Measurements from ENCODE around the gene MUC4. TPM values are rescaled to one million over a fixed set of nuclear protein-coding genes. Genes with fewer than 3 reads are reported as not detected.

The MUC4 gene
- total and polyA plus RNA-seq, 7 experiments from 2014 or later: 0.07 to 0.48 TPM; not detected in 5

- CTCF ChIA-PET: interaction anchor here (0.6 to 3.2 kb wide), 5 partner anchors 12 to 579 kb away, joined by 3 to 13 read pairs (median 7); partner anchors contain the start of gene XXYLT1
- Histone ChIP-seq H3K4me3 (ENCODE audit: low read length) (no peak overlapping the region), H3K4me1 (ENCODE audit: control insufficient read depth in 2 of 2, insufficient read depth in 2 of 2, low read length in 2 of 2) (no peaks in the 10 kb centered on the region), H3K27me3 (ENCODE audit: control insufficient read depth in 2 of 2, insufficient read depth in 2 of 2, low read length in 2 of 2) (no peaks in the 10 kb centered on the region), H3K9me3 (ENCODE audit: control insufficient read depth in 2 of 3, low read length in 3 of 3) (no peaks in the 10 kb centered on the region), H3K36me3 (ENCODE audit: control insufficient read depth in 2 of 3, insufficient read depth in 3 of 3, low read length in 3 of 3) (no peaks in the 10 kb centered on the region), H3K27ac (ENCODE audit: low read depth, low read length) (no peak overlapping the region)
- H3K4me1 Mint-ChIP-seq: peaks cover 2 to 28% (median 6%) of the 10 kb centered on the region in 7 donors
- intact Hi-C loops (cut with micrococcal nuclease): loop anchor here (2.0 to 10.0 kb wide), 7 partner anchors 107 to 1167 kb away; partner anchors contain the start of gene XXYLT1 (in 1 of the 2)
- POLR2A ChIA-PET: no interaction called here
- H3K36me3 Mint-ChIP-seq: no peaks in the 10 kb centered on the region
- DNase-seq: peak in 2 of 9 donors; percentile 46 to 68
- no peak overlapping the region for H3K27ac Mint-ChIP-seq
- H3K9me3 Mint-ChIP-seq: no peaks in the 10 kb centered on the region
- peaks cover 0 to 5% (median 0%) of the 10 kb centered on the region in 5 donors for H3K27me3 Mint-ChIP-seq
- peak overlapping the region in 1 of 10 donors; percentile 70 for H3K4me3 Mint-ChIP-seq
- ATAC-seq: no peak
These were observed 37.8 kb upstream of the MUC4 start for GRCh38 chr3:195849322-195850074.

GRCh38 chr3:195847055-195847950 is 35.6 kb upstream of the MUC4 start:
- Mint-ChIP-seq H3K27me3 (peaks cover 0 to 5% (median 0%) of the 10 kb centered on the region in 5 donors), H3K4me1 (peaks cover 2 to 24% (median 6%) of the 10 kb centered on the region in 7 donors), H3K27ac (no peak overlapping the region), H3K36me3 (no peaks in the 10 kb centered on the region), H3K4me3 (no peak overlapping the region), H3K9me3 (no peaks in the 10 kb centered on the region)
- Histone ChIP-seq H3K4me1 (ENCODE audit: control insufficient read depth in 2 of 2, insufficient read depth in 2 of 2, low read length in 2 of 2) (no peaks in the 10 kb centered on the region), H3K27ac (ENCODE audit: low read depth, low read length) (no peak overlapping the region), H3K27me3 (ENCODE audit: control insufficient read depth in 2 of 2, insufficient read depth in 2 of 2, low read length in 2 of 2) (no peaks in the 10 kb centered on the region), H3K4me3 (ENCODE audit: low read length) (no peak overlapping the region), H3K9me3 (ENCODE audit: control insufficient read depth in 2 of 3, low read length in 3 of 3) (no peaks in the 10 kb centered on the region), H3K36me3 (ENCODE audit: control insufficient read depth in 2 of 3, insufficient read depth in 3 of 3, low read length in 3 of 3) (no peaks in the 10 kb centered on the region)
- ChIA-PET POLR2A (no interaction called here), CTCF (interaction anchor here (0.6 kb wide), 2 partner anchors 199 to 572 kb away, joined by 3 read pairs; no protein-coding TSS in a partner anchor)
- intact Hi-C loops (cut with micrococcal nuclease): no loop called here
- DNase-seq (no peak), ATAC-seq (no peak)

GRCh38 chr3:195845483-195845882 is 33.8 kb upstream of the MUC4 start:
- H3K36me3 Mint-ChIP-seq: no peaks in the 10 kb centered on the region
- ATAC-seq (no peak), DNase-seq (no peak)
- Histone ChIP-seq H3K27ac (ENCODE audit: low read depth, low read length) (no peak overlapping the region), H3K4me3 (ENCODE audit: low read length) (no peak overlapping the region), H3K9me3 (ENCODE audit: control insufficient read depth in 2 of 3, low read length in 3 of 3) (no peaks in the 10 kb centered on the region), H3K36me3 (ENCODE audit: control insufficient read depth in 2 of 3, insufficient read depth in 3 of 3, low read length in 3 of 3) (no peaks in the 10 kb centered on the region), H3K27me3 (ENCODE audit: control insufficient read depth in 2 of 2, insufficient read depth in 2 of 2, low read length in 2 of 2) (no peaks in the 10 kb centered on the region), H3K4me1 (ENCODE audit: control insufficient read depth in 2 of 2, insufficient read depth in 2 of 2, low read length in 2 of 2) (no peaks in the 10 kb centered on the region)
- peaks cover 0 to 9% (median 0%) of the 10 kb centered on the region in 7 donors for H3K4me1 Mint-ChIP-seq
- no peak overlapping the region for H3K4me3 Mint-ChIP-seq
- peaks cover 0 to 4% (median 0%) of the 10 kb centered on the region in 5 donors for H3K27me3 Mint-ChIP-seq
- H3K27ac Mint-ChIP-seq: no peak overlapping the region
- POLR2A ChIA-PET: no interaction called here
- CTCF ChIA-PET: no interaction called here
- intact Hi-C loops (cut with micrococcal nuclease): no loop called here
- no peaks in the 10 kb centered on the region for H3K9me3 Mint-ChIP-seq

- ChIA-PET POLR2A (no interaction called here), CTCF (interaction anchor here (1.0 kb wide), 1 partner anchor 16 kb away, joined by 3 read pairs; no protein-coding TSS in a partner anchor)
- ATAC-seq: no peak
These were observed 33.0 kb upstream of the MUC4 start for GRCh38 chr3:195844671-195845218.

GRCh38 chr3:195839260-195840010 is 27.7 kb upstream of the MUC4 start:
- no peaks in the 10 kb centered on the region for H3K4me1 ChIP-seq (ENCODE audit: control insufficient read depth in 2 of 2, insufficient read depth in 2 of 2, low read length in 2 of 2)
- DNase-seq: no peak
- Mint-ChIP-seq H3K4me3 (no peak overlapping the region), H3K27ac (no peak overlapping the region), H3K4me1 (no peaks in the 10 kb centered on the region), H3K9me3 (no peaks in the 10 kb centered on the region), H3K27me3 (peaks cover 0 to 7% (median 0%) of the 10 kb centered on the region in 5 donors), H3K36me3 (no peaks in the 10 kb centered on the region)
- ATAC-seq: no peak
- no peaks in the 10 kb centered on the region for H3K36me3 ChIP-seq (ENCODE audit: control insufficient read depth in 2 of 3, insufficient read depth in 3 of 3, low read length in 3 of 3)
- no peak overlapping the region for H3K27ac ChIP-seq (ENCODE audit: low read depth, low read length)
- no peak overlapping the region for H3K4me3 ChIP-seq (ENCODE audit: low read length)
- H3K27me3 ChIP-seq (ENCODE audit: control insufficient read depth in 2 of 2, insufficient read depth in 2 of 2, low read length in 2 of 2): no peaks in the 10 kb centered on the region
- H3K9me3 ChIP-seq (ENCODE audit: control insufficient read depth in 2 of 3, low read length in 3 of 3): no peaks in the 10 kb centered on the region
- intact Hi-C loops (cut with micrococcal nuclease): no loop called here
- CTCF ChIA-PET: interaction anchor here (0.7 kb wide), 1 partner anchor 1497 kb away, joined by 3 read pairs; no protein-coding TSS in a partner anchor
- POLR2A ChIA-PET: no interaction called here

More at GRCh38 chr3:195844671-195845218, 33.0 kb upstream of the MUC4 start:
- H3K4me1 ChIP-seq (ENCODE audit: control insufficient read depth in 2 of 2, insufficient read depth in 2 of 2, low read length in 2 of 2): no peaks in the 10 kb centered on the region
- H3K4me3 ChIP-seq (ENCODE audit: low read length): no peak overlapping the region
- no peaks in the 10 kb centered on the region for H3K36me3 Mint-ChIP-seq
- DNase-seq: no peak
- no peaks in the 10 kb centered on the region for H3K36me3 ChIP-seq (ENCODE audit: control insufficient read depth in 2 of 3, insufficient read depth in 3 of 3, low read length in 3 of 3)
- H3K9me3 Mint-ChIP-seq: no peaks in the 10 kb centered on the region
- H3K27me3 Mint-ChIP-seq: peaks cover 0 to 4% (median 0%) of the 10 kb centered on the region in 5 donors
- peaks cover 0 to 9% (median 0%) of the 10 kb centered on the region in 7 donors for H3K4me1 Mint-ChIP-seq
- no peak overlapping the region for H3K27ac ChIP-seq (ENCODE audit: low read depth, low read length)
- no peak overlapping the region for H3K4me3 Mint-ChIP-seq
- no peaks in the 10 kb centered on the region for H3K27me3 ChIP-seq (ENCODE audit: control insufficient read depth in 2 of 2, insufficient read depth in 2 of 2, low read length in 2 of 2)
- no peaks in the 10 kb centered on the region for H3K9me3 ChIP-seq (ENCODE audit: control insufficient read depth in 2 of 3, low read length in 3 of 3)
- no peak overlapping the region for H3K27ac Mint-ChIP-seq
- intact Hi-C loops (cut with micrococcal nuclease): no loop called here

GRCh38 chr3:195838714-195839113 is 27.0 kb upstream of the MUC4 start:
- H3K27me3 Mint-ChIP-seq: peaks cover 0 to 7% (median 0%) of the 10 kb centered on the region in 5 donors
- no peak for DNase-seq
- POLR2A ChIA-PET: no interaction called here
- no peaks in the 10 kb centered on the region for H3K9me3 ChIP-seq (ENCODE audit: control insufficient read depth in 2 of 3, low read length in 3 of 3)
- CTCF ChIA-PET: interaction anchor here (0.6 kb wide), 1 partner anchor 272 kb away, joined by 3 read pairs; no protein-coding TSS in a partner anchor
- H3K36me3 ChIP-seq (ENCODE audit: control insufficient read depth in 2 of 3, insufficient read depth in 3 of 3, low read length in 3 of 3): no peaks in the 10 kb centered on the region
- no peak for ATAC-seq
- no peaks in the 10 kb centered on the region for H3K27me3 ChIP-seq (ENCODE audit: control insufficient read depth in 2 of 2, insufficient read depth in 2 of 2, low read length in 2 of 2)
- H3K27ac ChIP-seq (ENCODE audit: low read depth, low read length): no peak overlapping the region
- intact Hi-C loops (cut with micrococcal nuclease): no loop called here
- no peaks in the 10 kb centered on the region for H3K9me3 Mint-ChIP-seq
- H3K36me3 Mint-ChIP-seq: no peaks in the 10 kb centered on the region
- H3K4me3 ChIP-seq (ENCODE audit: low read length): no peak overlapping the region
- no peaks in the 10 kb centered on the region for H3K4me1 ChIP-seq (ENCODE audit: control insufficient read depth in 2 of 2, insufficient read depth in 2 of 2, low read length in 2 of 2)
- no peak overlapping the region for H3K27ac Mint-ChIP-seq
- H3K4me3 Mint-ChIP-seq: no peak overlapping the region
- H3K4me1 Mint-ChIP-seq: no peaks in the 10 kb centered on the region

Data from naive thymus-derived CD4-positive, alpha-beta T cell (primary cell).